ENCODE measurements around the gene KCNJ16. TPM values are rescaled to one million over a fixed set of nuclear protein-coding genes. Genes with fewer than 3 reads are reported as not detected.

The KCNJ16 gene
- total RNA-seq, 2 experiments from 2014 or later, result not detected

DNA sequence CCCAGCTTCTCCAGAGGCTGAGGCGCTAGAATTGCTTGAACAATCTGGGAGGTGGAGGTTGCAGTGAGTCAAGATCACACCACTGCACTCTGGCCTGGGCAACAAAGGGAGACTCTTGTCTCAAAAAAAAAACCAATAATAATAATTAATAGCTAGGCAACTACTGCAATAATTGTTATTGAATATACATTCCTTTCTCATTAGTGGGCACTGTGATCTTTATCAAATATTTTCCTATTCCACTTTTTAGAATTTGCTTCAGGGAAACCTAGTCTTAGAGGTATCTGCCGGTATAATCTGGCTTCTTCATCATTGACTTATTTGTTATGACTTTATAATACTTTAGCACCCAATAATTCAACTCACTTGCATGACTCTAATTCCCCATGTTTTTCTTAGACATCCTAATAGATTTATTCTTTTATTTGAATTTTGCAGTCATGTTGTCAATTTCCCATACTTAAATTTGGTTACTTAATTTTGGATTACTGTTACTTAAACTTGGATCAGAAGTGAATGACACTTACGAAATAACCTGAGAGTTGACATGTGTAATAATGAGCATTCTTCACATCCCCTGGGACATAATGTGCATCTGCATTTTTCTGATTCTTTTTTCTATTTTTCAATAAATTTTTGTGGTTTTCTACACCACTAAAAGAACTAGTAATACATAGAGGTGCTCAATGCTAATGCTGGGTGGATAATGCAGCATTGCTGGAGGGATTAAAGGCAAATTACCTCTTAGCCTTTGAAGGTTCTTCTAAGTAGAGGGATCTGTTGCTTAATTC is 25.0 kb upstream of the KCNJ16 start:
- DNase-seq, result no peak
- H3K4me3 Mint-ChIP-seq, result no peak overlapping the region
- no peaks in the 10 kb centered on the region for H3K4me1 Mint-ChIP-seq
- no peaks in the 10 kb centered on the region for H3K36me3 Mint-ChIP-seq (ENCODE audit: low read depth)
- H3K27me3 Mint-ChIP-seq, result peaks cover 5% of the 10 kb centered on the region
- H3K9me3 Mint-ChIP-seq, result no peaks in the 10 kb centered on the region
- no peak overlapping the region for H3K27ac Mint-ChIP-seq
- CTCF ChIA-PET, result interaction anchor here (0.6 kb wide), 1 partner anchor 291 kb away, joined by 3 read pairs; no protein-coding TSS in a partner anchor
- POLR2A ChIA-PET, result no interaction called here

DNA sequence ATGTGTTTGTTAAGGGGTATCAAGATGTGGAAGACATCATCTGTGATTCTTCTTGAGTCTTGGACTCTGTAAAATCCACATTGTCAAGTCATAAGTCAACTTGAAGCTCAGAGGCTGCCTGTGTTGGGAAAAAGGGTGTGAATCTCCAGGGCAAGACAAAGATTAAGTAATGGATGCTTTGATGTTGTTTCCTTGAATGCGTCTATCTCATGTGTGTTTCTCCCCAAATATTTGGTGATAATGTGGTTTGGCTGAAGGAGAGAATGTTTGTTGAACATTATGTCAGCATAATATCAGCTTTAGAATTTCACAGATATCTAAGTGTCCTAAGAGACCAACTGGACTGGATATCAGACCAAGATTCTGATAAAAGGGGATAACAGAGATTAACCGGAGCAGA is 24.1 kb upstream of the KCNJ16 start:
- Mint-ChIP-seq H3K9me3 (no peaks in the 10 kb centered on the region), H3K4me3 (no peak overlapping the region), H3K27me3 (peaks cover 5% of the 10 kb centered on the region), H3K4me1 (no peaks in the 10 kb centered on the region), H3K27ac (no peak overlapping the region), H3K36me3 (ENCODE audit: low read depth) (no peaks in the 10 kb centered on the region)
- ChIA-PET CTCF (interaction anchor here (0.6 kb wide), 1 partner anchor 290 kb away, joined by 3 read pairs; no protein-coding TSS in a partner anchor), POLR2A (no interaction called here)
- DNase-seq, result no peak

DNA sequence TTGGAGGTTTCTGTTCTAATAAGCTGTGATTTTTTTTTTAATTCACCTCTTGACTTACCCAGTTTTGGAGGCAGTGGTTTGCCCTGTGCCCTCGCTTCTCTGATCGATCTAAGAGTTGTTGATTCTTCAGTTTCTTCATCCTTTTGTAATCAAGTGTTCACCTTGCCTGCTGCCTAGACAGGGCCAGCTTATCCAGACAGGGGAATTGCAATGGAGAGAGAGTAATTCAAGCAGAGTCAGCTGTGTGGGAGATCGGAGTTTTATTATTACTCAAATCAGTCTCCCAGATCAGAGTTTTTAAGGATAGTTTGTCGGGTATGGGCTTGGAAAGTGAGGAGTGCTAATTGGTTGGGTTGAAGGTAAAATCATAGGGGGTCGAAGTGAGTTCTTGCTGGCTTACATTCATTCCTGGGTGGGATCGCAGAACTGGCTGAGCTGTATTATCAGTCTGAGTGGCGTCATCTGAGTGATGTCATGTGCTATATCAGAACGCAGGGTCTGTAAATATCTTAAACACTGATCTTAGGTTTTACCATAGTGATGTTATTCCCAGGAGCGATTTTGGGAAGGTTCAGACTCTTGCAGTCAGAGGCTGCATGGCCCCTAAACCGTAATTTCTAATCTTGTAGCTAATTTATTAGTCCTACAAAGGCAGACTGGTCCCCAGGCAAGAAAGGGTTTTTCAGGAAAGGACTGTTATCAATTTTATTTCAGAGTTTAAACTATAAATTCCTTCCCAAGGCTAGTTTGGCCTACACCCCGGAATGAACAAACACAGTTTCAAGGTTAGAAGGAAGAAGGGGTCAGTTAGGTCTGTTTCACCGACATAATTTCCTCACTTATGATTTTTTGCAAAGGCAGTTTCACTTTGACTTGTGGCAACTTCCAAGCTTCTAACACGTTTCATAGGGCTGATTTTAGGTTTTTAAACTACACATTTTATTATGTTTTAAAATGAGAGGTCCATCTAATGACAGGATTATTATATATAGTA is 21.5 kb upstream of the KCNJ16 start:
- no peak for DNase-seq
- H3K9me3 Mint-ChIP-seq, result no peaks in the 10 kb centered on the region
- POLR2A ChIA-PET, result no interaction called here
- no peak overlapping the region for H3K4me3 Mint-ChIP-seq
- H3K27me3 Mint-ChIP-seq, result peaks cover 3% of the 10 kb centered on the region
- CTCF ChIA-PET, result interaction anchor here (0.6 kb wide), 1 partner anchor 498 kb away, joined by 3 read pairs; no protein-coding TSS in a partner anchor
- no peaks in the 10 kb centered on the region for H3K4me1 Mint-ChIP-seq
- no peak overlapping the region for H3K27ac Mint-ChIP-seq
- no peaks in the 10 kb centered on the region for H3K36me3 Mint-ChIP-seq (ENCODE audit: low read depth)

DNA sequence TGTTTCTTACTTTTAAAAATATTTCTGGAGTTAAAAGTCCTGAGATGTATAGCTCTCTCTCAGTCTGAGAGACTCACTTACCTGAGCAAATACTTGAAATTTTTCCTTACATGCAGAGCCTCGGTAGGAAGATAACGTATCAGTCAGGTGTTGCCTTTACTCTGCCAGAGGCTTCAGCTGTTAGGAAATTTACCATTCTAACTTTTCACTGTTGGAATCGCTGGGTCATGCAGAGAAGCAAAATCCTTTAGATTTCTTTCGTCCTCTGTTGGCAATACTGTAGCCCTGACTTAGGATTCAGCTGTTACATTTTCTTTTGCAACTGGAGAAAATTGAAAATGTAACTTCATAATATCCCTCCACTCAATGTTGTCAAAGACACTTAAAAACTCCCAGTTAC is 20.0 kb upstream of the KCNJ16 start:
- ChIA-PET POLR2A (no interaction called here), CTCF (interaction anchor here (1.2 kb wide), 1 partner anchor 13 kb away, joined by 4 read pairs; no protein-coding TSS in a partner anchor)
- Mint-ChIP-seq H3K4me3 (no peak overlapping the region), H3K9me3 (no peaks in the 10 kb centered on the region), H3K4me1 (no peaks in the 10 kb centered on the region), H3K36me3 (ENCODE audit: low read depth) (no peaks in the 10 kb centered on the region), H3K27ac (no peak overlapping the region), H3K27me3 (peaks cover 3% of the 10 kb centered on the region)
- DNase-seq, result no peak

DNA sequence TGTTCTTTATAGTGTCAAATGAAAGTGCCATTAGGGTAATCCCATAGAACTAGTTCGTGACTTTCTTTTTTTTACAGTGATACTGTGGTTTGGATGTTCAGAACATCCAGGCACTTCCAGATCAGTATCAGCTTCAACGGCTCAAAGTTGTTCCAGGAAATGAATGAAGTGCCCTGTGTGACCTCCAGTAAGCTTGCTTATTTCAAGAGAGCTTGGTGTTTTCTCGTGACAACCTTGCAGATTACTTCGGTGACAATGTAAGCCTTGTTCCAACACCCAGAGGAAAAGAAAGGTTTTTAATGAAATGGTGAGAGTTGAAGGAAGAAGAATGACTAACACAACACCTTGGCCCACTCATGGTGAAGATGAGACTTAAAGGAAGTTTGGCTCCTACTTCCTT is 16.0 kb upstream of the KCNJ16 start:
- DNase-seq, result no peak
- H3K27me3 Mint-ChIP-seq, result no peaks in the 10 kb centered on the region
- H3K9me3 Mint-ChIP-seq, result no peaks in the 10 kb centered on the region
- H3K27ac Mint-ChIP-seq, result no peak overlapping the region
- H3K4me3 Mint-ChIP-seq, result no peak overlapping the region
- H3K4me1 Mint-ChIP-seq, result no peaks in the 10 kb centered on the region
- POLR2A ChIA-PET, result no interaction called here
- CTCF ChIA-PET, result no interaction called here
- H3K36me3 Mint-ChIP-seq (ENCODE audit: low read depth), result no peaks in the 10 kb centered on the region

DNA sequence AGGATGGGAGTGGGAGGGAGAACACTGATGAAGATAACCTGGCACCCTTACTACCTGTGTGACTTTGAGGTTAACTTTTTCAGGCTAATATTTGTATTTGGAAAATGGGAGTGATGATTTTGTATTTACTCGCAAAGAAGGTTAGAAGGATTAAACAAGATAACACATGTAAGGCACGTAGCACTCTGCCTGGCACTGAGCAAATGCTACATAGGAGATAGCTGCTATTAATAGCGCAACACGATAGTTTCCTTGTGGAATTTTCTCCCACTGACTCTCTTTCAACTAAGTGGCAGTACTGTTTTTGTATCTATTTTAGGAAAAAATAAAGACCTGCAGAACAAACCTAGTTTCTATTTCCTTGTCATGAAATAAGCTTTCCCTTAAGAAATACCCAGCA is 15.4 kb upstream of the KCNJ16 start:
- POLR2A ChIA-PET, result no interaction called here
- H3K4me1 Mint-ChIP-seq, result no peaks in the 10 kb centered on the region
- H3K4me3 Mint-ChIP-seq, result no peak overlapping the region
- no peak overlapping the region for H3K27ac Mint-ChIP-seq
- no peak for DNase-seq
- CTCF ChIA-PET, result no interaction called here
- H3K9me3 Mint-ChIP-seq, result no peaks in the 10 kb centered on the region
- no peaks in the 10 kb centered on the region for H3K36me3 Mint-ChIP-seq (ENCODE audit: low read depth)
- H3K27me3 Mint-ChIP-seq, result no peaks in the 10 kb centered on the region

DNA sequence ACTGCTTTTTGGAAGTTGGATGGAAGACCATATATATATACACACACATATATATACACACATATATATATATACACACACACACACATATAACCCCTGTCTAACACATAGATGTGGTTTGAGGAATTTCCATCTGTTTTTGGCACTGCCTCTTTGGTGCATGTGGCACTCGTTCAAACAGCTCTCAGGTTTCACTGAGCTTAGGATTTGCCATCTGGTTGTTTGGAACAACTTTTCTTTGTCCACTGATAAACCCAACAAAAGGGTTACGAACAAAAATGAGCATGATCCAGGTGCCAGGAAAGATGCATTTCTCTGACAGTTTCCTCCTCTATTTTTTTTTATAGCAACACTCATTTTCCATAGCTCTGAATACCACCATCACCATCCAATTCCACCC is 14.6 kb upstream of the KCNJ16 start:
- no peaks in the 10 kb centered on the region for H3K9me3 Mint-ChIP-seq
- H3K36me3 Mint-ChIP-seq (ENCODE audit: low read depth), result no peaks in the 10 kb centered on the region
- H3K27ac Mint-ChIP-seq, result no peak overlapping the region
- no peak overlapping the region for H3K4me3 Mint-ChIP-seq
- POLR2A ChIA-PET, result no interaction called here
- no peaks in the 10 kb centered on the region for H3K4me1 Mint-ChIP-seq
- no peak for DNase-seq
- no peaks in the 10 kb centered on the region for H3K27me3 Mint-ChIP-seq
- CTCF ChIA-PET, result interaction anchor here (0.7 kb wide), 1 partner anchor 222 kb away, joined by 3 read pairs; no protein-coding TSS in a partner anchor

DNA sequence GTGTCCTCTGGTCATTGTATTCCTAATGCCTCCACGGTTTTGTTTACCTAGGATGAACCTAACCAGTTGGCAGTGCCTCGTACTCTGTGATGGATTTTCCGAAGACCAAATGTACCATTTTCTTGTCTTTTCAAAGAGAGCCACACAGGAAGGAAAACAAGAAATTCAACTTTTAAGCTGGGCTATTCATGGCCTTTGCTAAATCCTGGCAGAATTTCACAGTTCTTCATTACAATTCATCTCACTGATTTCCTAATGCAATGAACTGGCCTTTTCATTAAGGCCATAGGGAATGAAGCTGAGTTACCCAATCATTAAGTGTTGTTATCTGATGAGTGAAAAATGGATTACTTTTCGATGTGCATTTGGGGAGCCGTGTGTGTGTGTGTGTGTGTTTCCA is 7.9 kb upstream of the KCNJ16 start:
- no peaks in the 10 kb centered on the region for H3K36me3 Mint-ChIP-seq (ENCODE audit: low read depth)
- CTCF ChIA-PET, result interaction anchor here (0.7 kb wide), 1 partner anchor 12 kb away, joined by 3 read pairs; no protein-coding TSS in a partner anchor
- no peaks in the 10 kb centered on the region for H3K4me1 Mint-ChIP-seq
- POLR2A ChIA-PET, result no interaction called here
- H3K9me3 Mint-ChIP-seq, result no peaks in the 10 kb centered on the region
- H3K27me3 Mint-ChIP-seq, result peaks cover 10% of the 10 kb centered on the region
- H3K27ac Mint-ChIP-seq, result no peak overlapping the region
- H3K4me3 Mint-ChIP-seq, result no peak overlapping the region
- no peak for DNase-seq

DNA sequence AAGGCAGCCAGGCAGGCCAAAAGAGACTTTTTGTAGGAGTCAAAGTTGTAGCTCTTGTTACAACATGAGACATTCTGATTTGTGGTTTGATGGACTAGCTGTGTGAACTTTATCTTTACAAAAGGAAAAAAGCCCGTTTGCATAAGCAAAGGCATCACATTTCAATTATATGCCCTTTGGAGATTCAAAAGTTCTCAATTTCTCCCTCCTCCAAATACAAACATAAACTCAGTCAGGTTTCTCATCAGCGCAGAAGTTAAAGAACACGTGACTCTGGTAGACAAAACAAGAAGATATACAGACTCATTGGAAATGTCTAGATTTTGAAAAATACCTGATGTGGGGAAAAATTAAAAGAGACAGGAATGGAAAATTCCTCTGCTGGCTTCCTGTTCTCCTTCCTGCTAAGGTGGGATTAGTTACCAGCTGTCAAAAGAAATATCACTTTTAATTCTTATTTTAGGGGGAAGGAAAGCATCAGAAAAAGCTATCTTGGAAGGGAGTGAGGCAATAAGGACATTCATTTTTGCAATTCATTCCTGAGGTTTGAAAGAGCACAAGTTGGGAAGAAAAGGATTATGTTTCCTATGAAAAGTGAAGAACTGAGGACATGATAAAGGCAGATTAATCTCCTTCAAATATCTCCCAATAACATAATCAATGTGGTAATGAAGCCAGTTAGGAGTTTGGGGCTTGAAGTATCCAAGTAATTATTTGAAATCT is 4.6 kb upstream of the KCNJ16 start:
- ChIA-PET CTCF (no interaction called here), POLR2A (no interaction called here)
- no peaks in the 10 kb centered on the region for H3K4me1 Mint-ChIP-seq

DNA sequence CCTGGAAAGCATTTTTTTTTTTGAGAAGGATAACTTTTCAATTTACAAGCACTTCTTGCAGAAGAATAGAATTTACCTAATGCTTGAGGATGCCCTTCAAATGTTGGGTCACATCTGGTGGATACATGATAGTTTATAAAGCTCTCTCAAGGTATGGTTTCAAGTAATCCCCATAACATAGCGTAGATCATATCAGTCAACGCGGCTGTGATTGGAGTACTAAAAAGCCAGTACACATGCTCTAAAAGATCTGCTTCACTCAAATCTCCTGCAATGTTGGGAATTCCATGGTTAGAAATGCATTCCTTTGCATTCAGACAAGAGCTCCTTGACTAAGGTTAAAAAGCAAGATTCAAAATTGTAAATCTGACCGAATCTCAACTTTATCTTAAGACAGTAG is 3.9 kb upstream of the KCNJ16 start:
- Mint-ChIP-seq H3K4me1 (no peaks in the 10 kb centered on the region), H3K4me3 (no peak overlapping the region), H3K27ac (no peak overlapping the region), H3K27me3 (peaks cover 12% of the 10 kb centered on the region), H3K9me3 (no peaks in the 10 kb centered on the region), H3K36me3 (ENCODE audit: low read depth) (no peaks in the 10 kb centered on the region)
- ChIA-PET CTCF (no interaction called here), POLR2A (no interaction called here)
- DNase-seq, result no peak

More for the DNA sequence above, 4.6 kb upstream of the KCNJ16 start:
- H3K27me3 Mint-ChIP-seq, result peaks cover 12% of the 10 kb centered on the region
- DNase-seq, result no peak
- no peaks in the 10 kb centered on the region for H3K36me3 Mint-ChIP-seq (ENCODE audit: low read depth)
- H3K9me3 Mint-ChIP-seq, result no peaks in the 10 kb centered on the region
- no peak overlapping the region for H3K4me3 Mint-ChIP-seq
- H3K27ac Mint-ChIP-seq, result no peak overlapping the region

DNA sequence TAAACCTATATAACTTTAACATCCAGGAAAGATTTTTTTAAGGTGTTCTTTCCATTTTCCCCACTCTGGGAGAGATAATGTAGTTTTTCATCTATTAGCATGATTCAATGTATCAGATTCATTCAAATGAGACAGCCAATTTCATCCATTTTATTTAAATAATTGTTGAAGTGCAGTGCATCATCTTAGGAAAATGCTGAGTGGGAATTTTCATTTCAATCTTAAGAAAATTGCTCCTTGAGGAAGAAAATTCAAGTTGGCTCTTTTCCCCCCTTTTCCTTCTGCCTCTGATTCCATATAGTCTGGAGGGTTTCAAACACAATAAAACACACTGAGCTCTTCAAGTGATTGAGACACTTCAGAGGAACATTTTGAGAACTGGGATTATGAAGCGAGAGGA is 3.4 kb upstream of the KCNJ16 start:
- CTCF ChIA-PET, result no interaction called here
- Mint-ChIP-seq H3K27me3 (peaks cover 12% of the 10 kb centered on the region), H3K27ac (no peak overlapping the region), H3K36me3 (ENCODE audit: low read depth) (no peaks in the 10 kb centered on the region), H3K4me3 (no peak overlapping the region), H3K4me1 (no peaks in the 10 kb centered on the region), H3K9me3 (no peaks in the 10 kb centered on the region)
- no peak for DNase-seq
- POLR2A ChIA-PET, result no interaction called here

DNA sequence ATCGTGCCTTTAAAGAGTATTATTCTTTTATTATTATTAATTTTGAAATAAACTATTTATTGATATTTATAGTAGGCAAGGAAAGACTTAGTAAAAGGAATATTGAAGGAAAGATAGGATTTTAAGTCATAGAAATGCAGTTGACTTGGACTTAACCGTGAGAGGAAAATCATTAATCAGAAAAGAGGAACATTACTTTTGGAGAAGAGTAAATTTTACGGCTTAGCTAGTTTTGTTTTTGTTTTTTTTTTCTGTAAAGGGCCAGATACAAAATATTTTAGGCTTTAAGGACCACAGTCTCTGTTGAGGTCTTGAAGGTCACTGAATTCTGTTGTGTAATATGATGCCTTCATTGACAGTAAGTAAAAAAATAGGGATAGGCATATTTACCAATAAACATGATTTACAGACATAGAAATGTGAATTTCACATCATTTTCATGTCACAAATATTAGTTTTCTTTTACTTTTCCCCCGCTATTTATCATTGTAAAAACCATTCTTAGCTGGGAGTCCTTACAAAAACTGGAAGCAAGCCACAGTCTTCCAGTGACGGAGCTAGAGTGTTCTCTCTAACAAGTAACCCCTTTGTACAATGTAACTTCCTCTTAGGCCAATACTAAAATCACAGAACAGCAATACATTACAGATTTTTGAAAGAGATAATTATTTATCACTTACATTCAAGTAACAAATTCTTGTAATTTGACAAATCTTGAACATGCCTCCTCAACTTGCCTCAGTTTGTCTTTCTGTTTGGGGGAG is 2.3 kb upstream of the KCNJ16 start:
- no peaks in the 10 kb centered on the region for H3K9me3 Mint-ChIP-seq
- no peak overlapping the region for H3K27ac Mint-ChIP-seq
- H3K36me3 Mint-ChIP-seq (ENCODE audit: low read depth), result no peaks in the 10 kb centered on the region
- DNase-seq, result no peak
- peaks cover 12% of the 10 kb centered on the region for H3K27me3 Mint-ChIP-seq
- H3K4me3 Mint-ChIP-seq, result no peak overlapping the region
- no peaks in the 10 kb centered on the region for H3K4me1 Mint-ChIP-seq
- ChIA-PET POLR2A (no interaction called here), CTCF (no interaction called here)

All from activated CD4-positive, alpha-beta T cell treated with anti-CD3 and anti-CD28 coated beads, Interleukin-2, amount 10 ng/mL, durations not matched to agents 7 days and 5 days (primary cell).